ENCODE measurements around the gene SLC66A2. TPM values are rescaled to one million over a fixed set of nuclear protein-coding genes. Genes with fewer than 3 reads are reported as not detected.
"Not testable (repeated sequence)": the region's sequence is repeated elsewhere in the genome, so short reads cannot be mapped to it uniquely, and the experiment has no call there.

Gene SLC66A2
- total RNA-seq, 1 donor from 2014 or later: 34.4 TPM

DNA sequence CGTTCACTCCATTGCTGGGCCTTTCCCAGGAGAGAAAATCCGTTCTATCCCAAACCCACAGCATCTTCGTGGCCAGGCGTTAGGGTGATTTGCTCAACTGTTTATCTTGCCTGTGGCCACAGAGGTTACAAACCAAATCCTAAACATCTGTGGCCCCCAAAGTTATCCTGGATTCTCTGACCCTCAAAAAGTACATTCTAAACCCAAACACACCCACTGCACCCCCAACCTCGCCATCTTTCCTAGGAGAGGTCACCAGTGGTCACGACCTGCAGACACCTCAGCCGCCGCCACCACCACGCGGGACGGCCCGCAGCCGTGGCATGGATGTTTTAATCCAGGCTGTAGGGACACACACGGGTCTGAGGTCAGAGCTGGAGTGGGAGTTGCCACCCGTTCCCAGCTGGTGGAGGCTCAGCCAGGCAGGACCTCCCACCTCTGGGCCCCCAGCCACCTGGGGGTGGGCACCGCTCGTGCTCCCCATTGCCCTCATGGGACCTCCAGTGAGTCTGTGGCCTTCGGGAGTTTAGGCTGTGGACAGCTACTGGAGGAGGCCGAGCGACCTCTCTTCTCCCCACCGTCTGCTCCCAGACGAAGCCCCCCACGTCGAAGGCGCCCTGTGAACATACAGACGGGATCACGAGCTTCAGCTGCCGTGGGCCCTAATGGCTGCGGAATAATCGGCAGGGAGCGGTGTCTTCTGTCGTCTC, 81.7 kb downstream of the SLC66A2 start:
- no peaks in the 10 kb centered on the region for H3K27me3 Mint-ChIP-seq (ENCODE audit: low read depth)

DNA sequence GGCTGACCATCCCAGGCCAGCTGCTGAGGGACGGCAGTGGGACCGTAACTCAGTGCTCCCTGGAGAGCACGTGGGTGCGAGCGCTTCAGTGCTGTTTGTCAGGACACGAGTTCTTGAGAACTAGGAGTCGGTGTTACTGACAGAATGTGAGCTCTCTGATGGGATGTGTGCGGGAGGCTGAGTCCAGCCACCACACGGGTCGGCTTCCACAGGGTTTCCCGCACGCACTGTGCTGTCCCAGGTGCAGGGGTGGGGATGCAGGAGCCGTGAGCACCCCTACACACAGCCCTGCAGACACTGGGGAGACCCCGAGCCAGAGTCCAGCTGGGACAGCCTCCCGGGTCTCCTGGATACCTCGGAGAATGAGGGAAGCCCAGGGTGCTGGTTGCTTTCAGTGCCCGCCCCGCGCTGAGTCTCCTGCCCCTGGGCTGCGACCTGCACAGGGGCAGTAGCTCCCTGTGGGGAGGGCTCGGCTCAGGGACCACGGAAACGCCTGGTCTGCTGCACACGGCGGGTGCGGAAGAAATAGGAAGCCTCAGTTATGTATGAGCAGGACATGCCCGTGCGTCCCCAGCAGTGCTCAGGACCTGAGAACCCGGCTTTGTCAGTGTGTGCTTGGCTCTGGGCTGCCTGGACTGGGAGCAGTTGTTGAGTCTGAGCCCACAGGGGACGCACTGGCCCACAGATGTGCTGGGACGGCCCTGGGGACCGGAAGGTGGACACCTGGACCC, 82.5 kb downstream of the SLC66A2 start:
- no peaks in the 10 kb centered on the region for H3K27me3 Mint-ChIP-seq (ENCODE audit: low read depth)
- no peak overlapping the region for H3K27ac Mint-ChIP-seq
- TF ChIP-seq, protein P1, sequence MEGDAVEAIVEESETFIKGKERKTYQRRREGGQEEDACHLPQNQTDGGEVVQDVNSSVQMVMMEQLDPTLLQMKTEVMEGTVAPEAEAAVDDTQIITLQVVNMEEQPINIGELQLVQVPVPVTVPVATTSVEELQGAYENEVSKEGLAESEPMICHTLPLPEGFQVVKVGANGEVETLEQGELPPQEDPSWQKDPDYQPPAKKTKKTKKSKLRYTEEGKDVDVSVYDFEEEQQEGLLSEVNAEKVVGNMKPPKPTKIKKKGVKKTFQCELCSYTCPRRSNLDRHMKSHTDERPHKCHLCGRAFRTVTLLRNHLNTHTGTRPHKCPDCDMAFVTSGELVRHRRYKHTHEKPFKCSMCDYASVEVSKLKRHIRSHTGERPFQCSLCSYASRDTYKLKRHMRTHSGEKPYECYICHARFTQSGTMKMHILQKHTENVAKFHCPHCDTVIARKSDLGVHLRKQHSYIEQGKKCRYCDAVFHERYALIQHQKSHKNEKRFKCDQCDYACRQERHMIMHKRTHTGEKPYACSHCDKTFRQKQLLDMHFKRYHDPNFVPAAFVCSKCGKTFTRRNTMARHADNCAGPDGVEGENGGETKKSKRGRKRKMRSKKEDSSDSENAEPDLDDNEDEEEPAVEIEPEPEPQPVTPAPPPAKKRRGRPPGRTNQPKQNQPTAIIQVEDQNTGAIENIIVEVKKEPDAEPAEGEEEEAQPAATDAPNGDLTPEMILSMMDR (IDR thresholded peaks at IDR 0.05; ENCODE audit: unreplicated experiment): no peak
- H3K4me3 Mint-ChIP-seq: no peak overlapping the region
- no peaks in the 10 kb centered on the region for H3K36me3 Mint-ChIP-seq
- no peaks in the 10 kb centered on the region for H3K9me3 Mint-ChIP-seq
- peaks cover 2% of the 10 kb centered on the region for H3K4me1 Mint-ChIP-seq
- no peak for DNase-seq (ENCODE audit: low spot score in 2 of 2, unreplicated experiment in 2 of 2)

More for the DNA sequence above, 81.7 kb downstream of the SLC66A2 start:
- no peak overlapping the region for H3K27ac Mint-ChIP-seq
- H3K9me3 Mint-ChIP-seq: no peaks in the 10 kb centered on the region
- TF ChIP-seq, protein P1 (IDR thresholded peaks at IDR 0.05; ENCODE audit: unreplicated experiment): no peak
- DNase-seq (ENCODE audit: low spot score in 2 of 2, unreplicated experiment in 2 of 2): no peak
- H3K4me3 Mint-ChIP-seq: no peak overlapping the region
- H3K36me3 Mint-ChIP-seq: no peaks in the 10 kb centered on the region
- peaks cover 2% of the 10 kb centered on the region for H3K4me1 Mint-ChIP-seq

DNA sequence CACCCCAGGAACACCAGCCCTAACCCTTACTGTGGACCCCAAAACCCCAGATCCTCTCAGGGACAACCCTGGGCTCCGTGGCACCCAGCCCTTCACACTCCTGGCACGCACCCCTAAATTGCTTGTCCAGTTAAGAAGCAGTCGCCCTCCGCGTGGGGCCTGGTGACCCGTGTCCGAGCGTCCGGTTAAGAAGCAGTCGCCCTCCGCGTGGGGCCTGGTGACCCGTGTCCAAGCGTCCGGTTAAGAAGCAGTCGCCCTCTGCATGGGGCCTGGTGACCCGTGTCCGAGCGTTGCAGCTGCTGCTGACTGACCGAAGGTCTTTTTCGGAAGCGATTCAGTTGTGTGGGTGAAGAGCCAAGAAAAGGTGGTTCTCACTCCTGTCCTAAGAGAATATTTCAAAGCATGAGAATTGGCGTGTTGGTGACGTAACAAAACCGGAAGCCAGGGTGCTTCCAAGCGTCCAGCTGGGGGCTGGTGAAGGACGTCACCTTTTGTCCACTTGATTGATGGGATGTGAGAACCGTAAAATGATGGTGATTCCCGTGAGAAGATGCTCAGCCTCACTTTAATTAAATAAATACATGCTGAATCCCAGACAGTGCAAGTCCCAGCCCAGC, 83.2 kb downstream of the SLC66A2 start:
- Mint-ChIP-seq H3K27ac (no peak overlapping the region), H3K9me3 (no peaks in the 10 kb centered on the region), H3K4me3 (no peak overlapping the region), H3K4me1 (peaks cover 2% of the 10 kb centered on the region), H3K36me3 (no peaks in the 10 kb centered on the region), H3K27me3 (ENCODE audit: low read depth) (no peaks in the 10 kb centered on the region)
- no peak for DNase-seq (ENCODE audit: low spot score in 2 of 2, unreplicated experiment in 2 of 2)
- TF ChIP-seq, protein P1 (IDR thresholded peaks at IDR 0.05; ENCODE audit: unreplicated experiment): no peak

DNA sequence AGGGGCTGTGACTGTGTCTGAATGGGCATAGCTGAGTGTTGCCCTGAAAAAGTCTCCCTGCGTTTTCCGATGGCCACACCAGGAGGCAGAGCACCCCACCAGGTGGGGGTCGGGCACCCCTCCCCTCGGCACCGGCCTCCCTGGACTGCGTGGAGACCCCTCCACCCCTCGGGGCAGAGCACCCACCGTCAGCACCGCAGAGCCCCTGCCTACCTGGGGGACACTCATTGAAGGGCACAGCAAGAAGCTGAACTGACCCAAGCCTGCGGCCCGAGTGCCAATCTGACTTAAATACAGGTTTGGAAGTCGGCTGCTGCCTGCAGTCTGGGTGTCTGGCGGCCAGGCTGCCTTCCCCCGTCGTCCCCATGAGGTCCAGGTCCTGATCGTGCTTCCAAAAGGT, 83.8 kb downstream of the SLC66A2 start:
- Mint-ChIP-seq H3K27me3 (ENCODE audit: low read depth) (peaks cover 1% of the 10 kb centered on the region), H3K4me3 (no peak overlapping the region), H3K9me3 (no peaks in the 10 kb centered on the region), H3K27ac (no peak overlapping the region), H3K4me1 (peaks cover 2% of the 10 kb centered on the region), H3K36me3 (peaks cover under 1% of the 10 kb centered on the region)
- TF ChIP-seq, protein P1 (IDR thresholded peaks at IDR 0.05; ENCODE audit: unreplicated experiment): no peak
- DNase-seq (ENCODE audit: low spot score in 2 of 2, unreplicated experiment in 2 of 2): no peak

DNA sequence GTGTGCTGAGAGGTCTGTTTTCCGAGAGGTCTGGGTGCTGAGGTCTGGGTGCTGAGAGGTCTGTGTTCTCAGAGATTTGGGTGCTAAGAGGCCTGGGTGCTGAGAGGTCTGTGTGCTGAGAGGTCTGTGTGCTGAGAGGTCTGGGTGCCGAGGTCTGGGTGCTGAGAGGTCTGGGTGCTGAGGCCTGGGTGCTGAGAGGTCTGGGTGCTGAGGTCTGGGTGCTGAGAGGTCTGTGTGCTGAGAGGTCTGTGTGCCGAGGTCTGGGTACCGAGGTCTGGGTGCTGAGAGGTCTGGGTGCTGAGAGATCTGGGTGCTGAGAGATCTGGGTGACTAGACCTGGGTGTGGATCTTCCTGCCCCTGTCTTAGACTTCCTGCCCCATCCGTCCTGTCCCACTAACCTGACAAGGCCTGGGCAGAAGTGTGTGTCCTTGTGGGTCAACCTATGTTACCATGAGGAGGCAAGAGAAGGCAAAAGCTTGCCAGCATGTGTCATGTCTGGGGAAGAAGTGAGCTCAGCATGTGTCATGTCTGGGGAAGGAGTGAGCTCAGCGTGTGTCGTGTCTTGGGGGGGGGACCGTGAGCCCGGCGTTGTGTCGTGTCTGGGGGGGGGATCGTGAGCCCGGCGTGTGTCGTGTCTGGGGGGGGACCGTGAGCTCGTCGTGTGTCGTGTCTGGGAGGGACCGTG, 84.4 kb downstream of the SLC66A2 start:
- Mint-ChIP-seq H3K36me3 (peaks cover 1% of the 10 kb centered on the region), H3K27ac (no peak overlapping the region), H3K4me3 (no peak overlapping the region), H3K4me1 (no peaks in the 10 kb centered on the region), H3K27me3 (ENCODE audit: low read depth) (peaks cover 7% of the 10 kb centered on the region), H3K9me3 (peaks cover 2% of the 10 kb centered on the region)
- DNase-seq (ENCODE audit: low spot score in 2 of 2, unreplicated experiment in 2 of 2): no peak
- TF ChIP-seq, protein P1 (IDR thresholded peaks at IDR 0.05; ENCODE audit: unreplicated experiment): no peak

DNA sequence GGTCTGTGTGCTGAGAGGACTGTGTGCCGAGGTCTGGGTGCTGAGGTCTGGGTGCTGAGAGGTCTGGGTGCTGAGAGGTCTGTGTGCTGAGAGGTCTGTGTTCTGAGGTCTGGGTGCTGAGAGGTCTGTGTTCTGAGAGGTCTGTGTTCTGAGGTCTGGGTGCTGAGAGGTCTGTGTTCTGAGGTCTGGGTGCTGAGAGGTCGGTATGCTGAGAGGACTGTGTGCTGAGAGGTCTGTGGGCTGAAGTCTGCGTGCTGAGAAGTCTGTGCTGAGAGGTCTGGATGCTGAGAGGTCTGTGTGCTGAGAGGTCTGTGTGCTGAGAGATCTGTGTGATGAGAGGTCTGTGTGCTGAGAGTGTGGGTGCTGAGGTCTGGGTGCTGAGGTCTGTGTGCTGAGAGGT, 85.5 kb downstream of the SLC66A2 start:
- Mint-ChIP-seq H3K27me3 (ENCODE audit: low read depth) (peaks cover 15% of the 10 kb centered on the region), H3K9me3 (peaks cover 10% of the 10 kb centered on the region)
- not testable (repeated sequence) for H3K36me3 Mint-ChIP-seq; H3K4me3 Mint-ChIP-seq; DNase-seq (ENCODE audit: low spot score in 2 of 2, unreplicated experiment in 2 of 2); H3K4me1 Mint-ChIP-seq; H3K27ac Mint-ChIP-seq

DNA sequence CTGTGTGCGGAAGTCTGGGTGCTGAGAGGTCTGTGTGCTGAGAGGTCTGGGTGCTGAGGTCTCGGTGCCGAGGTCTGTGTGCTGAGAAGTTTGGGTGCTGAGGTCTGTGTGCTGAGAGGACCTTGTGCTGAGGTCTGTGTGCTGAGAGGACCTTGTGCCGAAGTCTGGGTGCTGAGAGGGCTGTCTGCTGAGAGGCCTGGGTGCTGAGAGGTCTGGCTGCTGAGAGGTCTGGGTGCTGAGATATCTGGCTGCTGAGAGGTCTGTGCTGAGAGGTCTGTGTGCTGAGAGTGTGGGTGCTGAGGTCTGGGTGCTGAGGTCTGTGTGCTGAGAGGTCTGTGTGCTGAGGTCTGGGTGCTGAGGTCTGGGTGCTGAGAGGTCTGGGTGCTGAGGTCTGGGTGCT, 86.5 kb downstream of the SLC66A2 start:
- not testable (repeated sequence) for H3K4me1 Mint-ChIP-seq; H3K36me3 Mint-ChIP-seq; H3K27ac Mint-ChIP-seq; H3K4me3 Mint-ChIP-seq; DNase-seq (ENCODE audit: low spot score in 2 of 2, unreplicated experiment in 2 of 2)
- peaks cover 16% of the 10 kb centered on the region for H3K9me3 Mint-ChIP-seq
- H3K27me3 Mint-ChIP-seq (ENCODE audit: low read depth): peaks cover 21% of the 10 kb centered on the region

Data from mesothelial cell of epicardium (in vitro differentiated cells).